ENCODE data around the gene ANOS1.

ANOS1 gene

DNA sequence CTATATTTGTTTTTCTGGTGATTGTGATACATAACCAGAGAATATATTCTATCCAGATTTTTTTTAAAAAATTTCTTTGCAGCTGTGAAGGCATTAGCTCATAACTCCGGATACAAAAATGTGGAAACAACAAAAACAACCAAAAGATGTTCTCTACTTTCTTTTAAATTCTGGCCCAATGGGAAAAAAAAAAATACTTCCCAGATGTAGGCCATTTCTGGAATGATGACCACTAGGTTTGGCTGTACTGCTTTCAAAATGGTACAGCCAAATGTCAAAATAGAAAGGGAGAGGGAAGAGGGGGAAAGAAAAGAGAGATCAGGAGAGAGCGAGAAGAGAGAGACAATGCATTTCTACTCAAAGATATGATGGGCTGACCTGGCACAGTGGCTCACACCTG lies 14.6 kb downstream of the ANOS1 start:
- DNase-seq (ENCODE audit: low read depth in 1 of 2, low spot score in 1 of 2), result no peak

DNA sequence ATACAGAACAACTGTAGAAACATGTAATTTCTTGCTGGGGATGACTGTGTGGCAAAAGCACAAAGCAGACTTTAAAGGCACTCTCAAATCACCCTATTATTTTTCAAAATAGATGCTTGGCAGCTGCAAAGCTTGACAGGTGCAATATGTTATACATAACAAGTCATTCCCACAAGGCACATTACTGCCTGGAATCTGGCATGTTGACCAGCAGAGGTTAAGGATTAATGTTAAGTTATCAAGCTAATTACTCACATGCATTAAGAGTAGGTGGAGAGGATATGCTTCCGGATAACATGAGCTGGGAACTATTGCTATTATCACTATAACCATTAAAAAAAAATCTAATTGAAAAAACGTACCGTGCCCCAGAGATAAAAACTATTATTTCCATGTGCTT lies 17.8 kb downstream of the ANOS1 start:
- DNase-seq (ENCODE audit: low read depth in 1 of 2, low spot score in 1 of 2), result no peak

DNA sequence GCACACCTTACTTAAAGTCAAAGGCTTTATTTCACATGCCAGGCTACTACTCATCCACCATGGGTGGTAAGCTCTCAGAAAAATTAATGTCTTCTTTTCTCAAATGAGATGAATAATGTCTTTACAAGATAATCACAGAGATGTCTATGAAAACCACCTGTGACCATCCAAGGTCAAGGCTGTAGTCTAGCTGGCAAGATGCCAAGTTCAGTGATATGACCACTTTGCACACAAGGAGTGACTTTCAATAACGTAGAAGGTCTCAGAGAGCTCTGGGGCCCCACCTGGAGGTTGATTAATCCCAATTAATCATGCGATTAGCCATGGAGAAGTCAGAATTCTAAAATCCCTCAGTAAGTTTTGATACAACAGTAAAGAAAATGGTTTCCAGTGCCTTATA lies 20.5 kb downstream of the ANOS1 start:
- no peak for DNase-seq (ENCODE audit: low read depth in 1 of 2, low spot score in 1 of 2)

DNA sequence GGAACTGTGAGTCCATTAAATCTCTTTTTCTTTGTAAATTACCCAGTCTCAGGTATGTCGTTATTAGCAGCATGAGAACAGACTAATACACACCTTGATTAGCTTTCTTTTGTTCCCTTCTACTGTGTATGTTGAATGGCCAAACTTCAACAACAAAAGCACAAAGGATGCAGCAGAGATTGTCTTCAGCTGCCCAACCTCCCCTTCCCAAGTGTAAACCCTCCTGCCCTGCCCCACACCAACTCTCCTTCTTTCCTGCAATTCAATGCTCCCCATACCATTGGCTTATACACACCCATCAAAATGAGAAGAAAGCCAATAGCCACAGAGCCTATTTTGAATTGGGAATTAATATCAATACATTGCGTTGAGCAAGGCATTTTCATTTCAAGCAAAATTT lies 27.8 kb downstream of the ANOS1 start:
- no peak for DNase-seq (ENCODE audit: low read depth in 1 of 2, low spot score in 1 of 2)

DNA sequence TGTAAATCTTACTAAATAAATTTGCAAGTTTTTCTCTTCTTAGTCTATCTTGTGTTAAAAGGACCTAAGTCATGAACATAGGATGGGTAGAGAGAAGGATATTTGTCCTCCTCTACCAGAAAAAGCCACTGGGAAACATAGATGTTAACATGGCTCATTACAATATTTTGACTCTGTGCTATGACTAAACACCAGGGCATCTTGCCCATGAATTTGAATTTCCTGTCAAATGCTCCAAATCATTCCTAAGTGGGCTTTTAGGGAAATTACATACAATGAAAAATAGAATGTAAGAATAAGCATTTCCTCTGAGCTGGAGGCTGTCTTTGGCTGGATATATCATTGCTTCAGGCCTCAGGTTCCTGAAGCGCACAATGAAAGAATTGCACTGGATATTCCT lies 39.1 kb downstream of the ANOS1 start:
- no peak for DNase-seq (ENCODE audit: low read depth in 1 of 2, low spot score in 1 of 2)

DNA sequence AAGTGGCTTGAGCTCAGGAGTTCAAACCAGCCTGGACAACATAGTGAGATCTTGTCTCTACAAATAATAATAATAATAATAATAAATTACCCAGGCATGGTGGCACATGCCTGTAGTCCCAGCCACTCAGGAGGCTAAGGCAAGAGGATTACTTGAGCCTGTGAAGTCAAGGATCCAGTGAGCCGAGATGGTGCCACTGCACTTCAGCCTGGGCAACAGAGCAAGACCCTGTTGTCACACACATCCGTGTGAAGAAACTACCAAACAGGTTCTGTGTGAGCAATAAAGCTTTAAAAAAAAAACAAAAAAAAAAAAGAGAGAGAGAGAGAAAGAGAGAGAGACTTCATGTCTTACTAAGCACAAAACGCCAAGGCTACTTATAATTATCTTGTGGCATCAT lies 42.5 kb downstream of the ANOS1 start:
- no peak for DNase-seq (ENCODE audit: low read depth in 1 of 2, low spot score in 1 of 2)

DNA sequence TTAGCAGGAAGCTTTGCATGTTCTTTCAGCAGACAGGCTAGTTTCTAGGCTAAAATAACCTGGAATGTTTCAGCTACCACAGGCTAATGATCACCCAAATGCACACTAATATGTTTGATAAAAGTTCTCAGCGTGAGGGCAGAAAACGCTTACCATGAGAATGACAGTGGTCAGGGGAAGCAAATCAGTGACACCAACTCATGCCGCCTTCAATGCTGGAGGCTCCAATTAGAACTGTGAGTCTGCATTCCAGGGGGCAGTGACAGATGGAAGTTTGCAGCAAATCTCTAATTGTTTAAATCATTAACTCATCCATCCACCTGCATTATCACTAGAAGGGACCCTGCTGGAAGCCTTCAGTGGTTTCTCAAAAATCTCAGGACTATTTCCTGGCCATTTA lies 43.2 kb downstream of the ANOS1 start:
- DNase-seq (ENCODE audit: low read depth in 1 of 2, low spot score in 1 of 2), result no peak

DNA sequence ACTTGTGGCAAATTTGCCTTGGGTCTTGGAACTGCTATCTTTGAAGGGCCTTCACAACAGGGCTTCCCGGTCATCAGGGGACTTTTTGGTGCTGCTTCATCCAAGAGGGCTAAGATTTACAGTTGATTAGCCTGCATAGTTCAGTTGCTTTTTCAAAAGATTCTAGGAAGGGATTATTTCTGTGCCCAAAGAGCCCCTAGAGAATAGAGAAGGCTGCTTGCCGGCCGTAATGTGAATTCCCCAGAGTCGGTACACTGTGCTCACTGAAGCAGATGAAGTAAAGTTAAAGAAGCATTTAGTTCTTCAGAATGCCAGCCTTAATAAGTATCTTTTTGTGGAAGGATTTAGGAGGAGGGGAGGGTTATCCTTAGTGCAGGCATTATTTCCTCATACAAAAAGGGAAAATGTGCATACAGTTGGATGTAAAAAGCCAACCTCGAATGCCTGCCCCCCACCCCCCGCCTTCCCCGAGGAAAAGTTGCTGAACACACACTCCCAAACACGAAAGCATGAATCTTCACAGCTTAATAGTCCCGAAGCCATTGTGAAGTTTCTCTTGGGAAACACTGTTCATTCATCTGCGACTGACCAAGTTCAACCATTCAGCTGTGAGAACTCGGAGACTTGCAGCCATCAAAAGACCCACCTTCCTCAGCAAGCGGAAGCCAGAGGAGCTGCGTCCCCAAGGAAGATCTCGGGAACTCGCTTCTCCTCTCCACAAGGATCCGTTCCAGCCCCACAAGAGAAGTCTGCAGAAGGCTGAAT lies 47.6 kb downstream of the ANOS1 start:
- DNase-seq (ENCODE audit: low read depth in 1 of 2, low spot score in 1 of 2), result no peak

DNA sequence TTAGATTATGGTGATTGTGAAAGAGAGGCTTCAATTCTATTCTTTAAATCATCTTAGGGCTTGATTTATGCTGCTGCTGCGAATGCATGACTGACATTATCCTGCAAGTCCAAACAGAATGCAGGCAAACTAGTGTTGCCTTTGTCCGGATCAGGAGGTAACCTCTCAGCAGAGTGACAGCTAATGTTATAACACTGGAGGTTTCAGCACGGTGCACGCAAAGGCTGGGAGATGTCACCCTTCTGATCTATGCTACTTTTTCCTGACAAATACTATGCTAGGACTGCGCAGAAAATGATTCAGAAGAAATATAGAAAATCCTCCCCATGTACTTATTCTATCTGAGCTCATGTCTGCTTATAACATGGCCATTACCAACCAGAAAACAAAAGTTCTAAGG lies 48.2 kb downstream of the ANOS1 start:
- no peak for DNase-seq (ENCODE audit: low read depth in 1 of 2, low spot score in 1 of 2)

DNA sequence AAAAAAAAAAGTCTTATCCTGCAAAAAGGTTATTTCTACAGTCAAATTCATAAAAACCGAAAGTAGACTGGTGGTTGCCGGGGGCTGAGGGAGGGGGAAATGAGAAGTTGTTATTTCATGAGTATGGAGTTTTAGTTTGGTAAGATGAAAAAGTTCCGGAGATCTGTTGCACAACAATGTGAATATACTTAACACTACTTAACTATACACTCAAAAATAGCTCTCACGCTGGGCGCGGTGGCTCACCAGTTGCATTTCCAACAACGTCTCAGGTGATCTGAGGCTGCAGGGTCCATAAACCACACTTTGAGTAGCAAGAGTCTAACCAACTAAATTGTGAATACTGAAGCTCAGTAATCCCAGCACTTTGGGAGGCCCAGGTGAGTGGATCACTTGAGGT lies 52.4 kb downstream of the ANOS1 start:
- DNase-seq (ENCODE audit: low read depth in 1 of 2, low spot score in 1 of 2), result no peak

DNA sequence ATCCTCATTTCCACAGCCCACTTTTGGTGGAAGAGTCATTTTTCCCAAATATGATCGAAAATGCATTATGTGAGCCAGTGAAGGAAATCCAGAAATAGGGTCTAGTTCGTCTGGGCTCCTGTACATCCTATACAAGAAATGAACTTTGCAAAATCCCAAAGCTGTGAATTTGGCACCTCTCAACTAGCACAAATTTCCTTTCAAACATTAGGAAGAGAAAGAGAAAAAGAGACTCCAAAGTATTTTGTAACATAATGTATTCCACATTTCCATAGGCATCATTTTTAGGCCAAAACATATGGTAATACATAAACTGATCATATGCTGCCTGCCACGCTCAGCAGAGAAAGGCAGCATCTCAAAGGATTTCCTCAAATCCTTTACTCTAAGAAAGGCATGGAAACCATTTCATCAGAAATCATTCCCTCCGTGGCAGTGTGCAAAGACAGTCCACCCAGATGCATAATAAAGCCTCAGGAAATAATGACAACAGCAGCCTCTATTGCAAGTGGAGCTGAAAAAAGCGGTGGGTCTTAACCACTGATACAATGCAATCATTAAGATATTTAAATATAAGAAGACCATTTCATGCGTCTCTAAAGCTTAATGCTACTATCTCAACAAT lies 56.8 kb downstream of the ANOS1 start:
- no peak for DNase-seq (ENCODE audit: low read depth in 1 of 2, low spot score in 1 of 2)

DNA sequence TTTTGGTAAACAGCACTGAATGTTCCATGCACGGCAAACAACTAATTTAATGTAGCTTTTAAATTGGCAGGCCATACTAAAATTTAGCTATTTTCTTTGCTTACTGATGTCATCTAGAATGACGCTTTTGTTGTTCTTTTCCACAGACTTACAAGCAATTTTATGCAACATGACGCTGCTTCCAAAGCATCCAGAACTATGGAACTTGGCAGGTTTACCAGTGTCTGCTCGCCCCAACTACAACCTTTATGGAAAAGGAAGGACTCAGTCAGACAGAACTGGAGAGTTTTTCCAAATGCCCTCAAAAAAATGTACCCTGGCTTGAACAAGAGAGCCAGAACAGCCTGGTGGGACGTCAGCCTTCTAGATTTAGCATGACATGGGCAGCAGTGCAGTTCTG lies 58.7 kb downstream of the ANOS1 start:
- no peak for DNase-seq (ENCODE audit: low read depth in 1 of 2, low spot score in 1 of 2)

DNA sequence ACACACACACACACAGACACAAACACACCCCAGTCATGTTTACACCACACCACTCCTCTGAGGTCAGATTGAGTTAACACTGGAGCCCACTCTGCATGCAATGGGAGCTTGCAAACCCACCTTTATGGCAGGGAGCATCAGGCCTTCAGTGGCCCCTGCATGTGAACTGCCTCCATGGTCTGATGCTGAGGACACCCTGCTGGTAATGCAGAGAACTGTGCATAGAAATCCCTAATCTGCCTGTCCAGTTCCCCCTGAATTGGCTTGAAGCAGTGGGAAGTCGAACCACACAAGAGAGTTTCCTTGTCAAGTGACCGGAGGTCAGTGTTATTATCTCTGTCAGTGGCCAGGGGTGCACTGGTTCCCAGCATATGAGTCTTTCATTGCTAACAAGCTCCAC lies 59.8 kb downstream of the ANOS1 start:
- no peak for DNase-seq (ENCODE audit: low read depth in 1 of 2, low spot score in 1 of 2)

DNA sequence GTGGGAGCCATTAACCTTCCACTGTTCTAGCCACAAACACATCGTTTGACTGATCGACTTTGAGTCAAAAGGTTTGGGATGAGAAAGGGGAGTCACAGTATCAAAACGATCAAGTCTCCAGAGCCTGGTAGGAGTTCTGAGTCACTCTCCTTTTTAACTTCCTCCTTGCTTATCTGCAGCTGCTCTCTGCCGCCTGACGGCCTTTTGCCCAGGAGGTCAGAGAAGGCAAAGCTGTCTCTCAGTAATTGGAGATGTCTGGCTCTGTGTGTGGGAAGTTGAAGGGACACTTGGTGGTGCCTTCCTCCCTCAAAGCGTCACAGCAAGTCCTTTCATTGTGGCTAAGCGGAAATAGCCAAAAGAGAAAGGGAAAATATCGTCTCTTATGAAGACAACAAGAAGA lies 63.1 kb downstream of the ANOS1 start:
- no peak for DNase-seq (ENCODE audit: low read depth in 1 of 2, low spot score in 1 of 2)

DNA sequence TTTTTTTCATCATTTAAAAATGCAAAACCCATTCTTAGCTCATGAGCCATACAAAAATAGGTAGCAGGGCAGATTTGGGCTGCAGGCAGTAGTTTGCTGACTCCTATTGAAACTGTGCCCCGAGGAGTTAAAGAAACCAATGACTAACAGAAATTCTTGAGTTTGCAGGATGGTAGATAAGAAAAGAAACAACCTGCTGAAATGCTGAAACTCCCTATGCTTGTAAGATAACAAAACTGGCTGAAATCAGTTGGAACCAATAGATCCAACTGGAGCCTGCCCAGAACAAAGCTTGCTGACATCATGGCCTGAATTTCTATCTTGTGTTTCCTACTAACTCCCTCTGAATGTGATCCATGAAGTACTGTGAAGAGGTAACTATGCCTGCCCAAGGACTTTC lies 68.6 kb downstream of the ANOS1 start:
- no peak for DNase-seq (ENCODE audit: low read depth in 1 of 2, low spot score in 1 of 2)

DNA sequence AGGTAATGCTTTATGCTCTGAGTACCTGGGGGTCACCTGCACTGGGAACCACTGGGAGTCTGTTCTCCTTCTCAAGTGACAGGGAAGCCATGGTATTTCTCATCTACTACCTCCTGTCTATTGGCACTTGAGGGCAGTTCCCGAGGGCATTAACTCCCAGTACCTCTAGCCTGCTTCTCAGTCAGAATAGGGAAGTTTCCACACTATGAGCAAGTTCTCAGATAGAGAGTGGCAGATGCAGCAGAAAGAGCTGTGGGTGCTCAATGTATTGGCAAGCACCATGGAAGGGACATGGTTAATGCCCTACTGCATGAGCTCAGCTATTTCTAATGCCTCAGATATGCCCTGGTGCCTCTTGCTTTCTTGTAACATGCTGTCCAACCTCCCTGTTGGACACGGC lies 74.1 kb downstream of the ANOS1 start:
- DNase-seq (ENCODE audit: low read depth in 1 of 2, low spot score in 1 of 2), result no peak

DNA sequence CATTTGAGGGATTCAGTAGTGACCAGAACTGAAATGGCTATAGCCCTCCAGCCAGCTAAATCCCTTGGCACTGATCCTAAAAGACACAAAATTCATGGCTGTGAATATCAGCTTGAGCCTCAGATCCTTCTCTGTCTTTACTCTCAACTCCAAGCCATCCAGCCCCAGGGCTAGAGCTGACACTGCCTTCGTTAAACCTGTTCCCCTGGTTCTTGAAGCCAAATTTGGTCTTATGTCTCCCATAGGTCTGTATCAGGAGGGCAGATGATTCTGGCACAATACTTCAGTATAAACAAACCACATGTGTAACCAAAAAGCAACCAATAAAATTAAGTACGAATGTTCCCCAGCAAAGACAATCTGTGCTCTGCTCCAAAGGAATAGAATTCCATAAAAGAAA lies 78.0 kb downstream of the ANOS1 start:
- no peak for DNase-seq (ENCODE audit: low read depth in 1 of 2, low spot score in 1 of 2)

DNA sequence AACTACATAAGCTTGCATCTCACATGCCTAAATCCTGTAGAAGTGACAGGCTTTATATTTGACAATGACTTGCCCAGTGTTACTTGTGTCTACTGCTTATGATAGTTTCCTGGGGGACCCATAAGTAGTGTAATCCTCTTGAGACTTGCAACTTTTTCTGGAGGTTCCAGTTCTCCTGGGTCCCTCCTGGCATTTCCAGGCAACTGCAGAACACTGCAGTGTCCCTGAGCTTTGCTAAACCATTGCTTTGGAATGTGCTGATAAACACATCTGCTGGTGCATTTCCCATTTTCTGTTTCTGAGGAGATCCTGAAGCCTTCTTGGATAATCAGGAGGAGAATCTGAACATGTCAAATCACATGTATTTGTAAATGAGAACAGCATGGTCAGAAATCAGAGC lies 82.0 kb downstream of the ANOS1 start:
- DNase-seq (ENCODE audit: low read depth in 1 of 2, low spot score in 1 of 2), result no peak

DNA sequence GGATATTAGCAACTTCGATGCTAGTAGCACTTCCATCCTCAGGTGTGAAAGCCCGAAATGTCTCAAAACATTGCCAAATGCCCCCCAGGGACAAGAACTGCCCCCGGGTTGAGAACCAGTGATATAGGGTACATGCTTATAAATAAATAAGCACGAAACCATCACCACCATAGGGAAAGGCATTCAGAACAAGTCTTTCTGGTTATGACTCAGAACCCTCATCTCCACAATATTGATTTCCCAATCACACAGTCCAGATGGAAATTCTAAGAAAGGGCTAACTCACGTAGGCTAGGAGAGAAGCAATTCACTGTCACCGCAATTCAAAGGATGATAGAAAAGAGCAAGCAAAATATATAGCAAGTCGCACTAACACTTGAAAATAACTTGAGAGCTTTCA lies 84.8 kb downstream of the ANOS1 start:
- no peak for DNase-seq (ENCODE audit: low read depth in 1 of 2, low spot score in 1 of 2)

DNA sequence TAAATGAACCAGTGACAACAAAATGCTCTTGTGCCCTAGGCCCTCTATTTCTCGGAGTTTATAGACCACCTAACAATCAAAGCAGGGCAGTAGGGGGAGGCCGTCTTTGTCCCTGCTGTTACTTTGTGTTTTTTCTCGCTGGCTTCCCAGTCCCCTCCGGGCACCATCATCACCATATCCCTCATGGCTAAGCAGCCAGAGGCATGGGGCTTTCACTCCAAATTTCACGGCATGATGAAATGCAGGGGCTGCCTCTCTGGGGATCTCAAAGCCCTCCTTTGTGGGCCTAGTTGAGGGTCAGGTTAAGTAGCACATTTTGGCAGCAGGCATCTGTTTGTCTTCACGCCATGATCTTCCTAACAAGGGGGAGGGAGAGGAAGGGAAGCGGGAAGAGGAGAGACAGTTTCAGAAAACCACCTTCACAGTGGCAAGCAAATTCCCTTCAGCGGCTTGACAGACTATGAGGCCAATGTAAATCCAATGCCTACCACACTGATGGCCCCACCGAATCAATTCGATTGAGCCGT lies 91.9 kb downstream of the ANOS1 start:
- no peak for DNase-seq (ENCODE audit: low read depth in 1 of 2, low spot score in 1 of 2)

DNA sequence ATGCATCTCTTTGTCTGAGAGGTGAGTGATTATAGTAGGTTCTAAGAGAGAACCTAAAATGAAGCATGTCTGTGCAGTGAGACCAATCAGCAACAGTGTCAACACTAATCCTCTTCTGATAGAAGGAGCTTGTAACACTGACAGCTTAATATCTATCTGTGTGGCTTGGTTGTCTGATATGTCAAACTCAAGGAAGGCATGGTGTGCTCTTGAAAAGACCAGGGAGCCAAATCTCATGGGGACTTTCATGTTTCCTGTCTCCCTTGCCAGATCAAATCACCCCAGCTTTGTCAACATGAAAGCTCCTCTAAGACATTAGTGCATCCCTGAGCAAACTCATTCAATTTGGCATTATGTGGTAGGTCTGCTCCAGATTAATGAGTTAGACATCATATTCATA lies 95.4 kb downstream of the ANOS1 start:
- no peak for DNase-seq (ENCODE audit: low read depth in 1 of 2, low spot score in 1 of 2)

DNA sequence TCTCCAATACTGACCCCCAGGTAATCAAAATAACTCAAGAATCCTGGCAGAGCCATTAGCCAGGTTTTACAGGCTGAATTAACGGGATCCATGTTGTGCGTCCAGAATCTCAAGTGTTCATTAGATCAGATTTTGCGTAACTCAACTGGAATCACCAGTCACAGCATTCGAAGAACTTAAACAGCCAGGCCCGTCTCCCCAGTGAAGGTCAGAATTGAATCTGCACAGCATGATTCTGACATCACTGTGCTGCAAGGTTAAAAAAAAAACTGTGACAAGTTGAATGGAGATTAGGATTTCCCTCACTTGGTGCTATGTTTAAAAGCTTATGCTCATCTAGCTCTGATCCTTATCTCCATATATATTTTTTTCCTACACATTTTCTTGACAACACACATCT lies 96.1 kb downstream of the ANOS1 start:
- no peak for DNase-seq (ENCODE audit: low read depth in 1 of 2, low spot score in 1 of 2)

DNA sequence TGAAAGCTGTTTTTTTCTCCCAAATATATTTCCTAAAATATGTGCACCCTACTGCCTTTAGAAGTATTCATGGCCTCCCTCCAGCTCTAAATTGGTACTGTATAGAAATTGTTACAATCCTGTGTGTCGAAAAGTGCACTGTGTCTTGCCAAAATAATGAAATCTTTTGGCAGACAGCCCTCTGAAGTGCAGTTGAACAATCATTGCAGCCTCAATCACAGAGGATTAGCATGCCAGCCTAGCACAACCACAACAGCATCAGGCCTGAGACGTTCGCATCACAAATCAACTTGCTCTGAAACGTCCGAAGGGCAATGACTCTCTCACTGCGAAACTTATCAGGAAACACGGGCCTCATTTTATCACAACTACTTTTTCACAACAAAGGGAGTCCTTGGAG lies 99.0 kb downstream of the ANOS1 start:
- DNase-seq (ENCODE audit: low read depth in 1 of 2, low spot score in 1 of 2), result no peak
